Activated naive CD8-positive, alpha-beta T cell treated with anti-CD3 and anti-CD28 coated beads, Interleukin-2, amount 10 ng/mL, durations not matched to agents 7 days and 5 days (primary cell): Measurements from ENCODE around the gene CDH15. TPM values are rescaled to one million over a fixed set of nuclear protein-coding genes. Genes with fewer than 3 reads are reported as not detected.
"Not testable (repeated sequence)": the region's sequence is repeated elsewhere in the genome, so short reads cannot be mapped to it uniquely, and the experiment has no call there.

Experiments
- ATAC-seq: fragments of 150-1000 bp; cut with Tn5 transposase; one replicate; pipeline ENCODE4 v1.10.0; 2021; ENCODE audit warnings: low read depth, moderate library complexity
- POLR2A ChIA-PET: fragments of 350-600 bp; sonication (Branson Sonifier 250); formaldehyde crosslinking; loops from one replicate; lab custom pipeline; 2021; ENCODE audit warnings: antibody characterized with exemption; lab: Charles Lee
- DNase-seq: peaks from one replicate; pipeline ENCODE4 v3.0.0; 2021
- H3K27ac Mint-ChIP-seq: one replicate; pipeline ENCODE4 v1.8.0; 2022; ENCODE audit warnings: mild to moderate bottlenecking, mixed read lengths
- H3K27me3 Mint-ChIP-seq: one replicate; pipeline ENCODE4 v1.8.0; 2022; ENCODE audit warnings: mild to moderate bottlenecking, moderate library complexity, mixed read lengths
- H3K36me3 Mint-ChIP-seq: one replicate; pipeline ENCODE4 v1.8.0; 2021; ENCODE audit warnings: mild to moderate bottlenecking, mixed read lengths
- H3K4me1 Mint-ChIP-seq: one replicate; pipeline ENCODE4 v1.8.0; 2021; ENCODE audit warnings: mixed read lengths
- H3K4me3 Mint-ChIP-seq: one replicate; pipeline ENCODE4 v1.8.0; 2022; ENCODE audit warnings: mild to moderate bottlenecking, moderate library complexity, mixed read lengths
- H3K9me3 Mint-ChIP-seq: one replicate; pipeline ENCODE4 v1.8.0; 2021; ENCODE audit warnings: mixed read lengths
- total RNA-seq, 2 experiments: library from RNA; stranded (reverse); gene quantifications; one replicate each; pipeline ENCODE4 v1.2.3, GENCODE V29; 2021

Gene CDH15
- total RNA-seq, 2 experiments from 2014 or later: not detected

DNA sequence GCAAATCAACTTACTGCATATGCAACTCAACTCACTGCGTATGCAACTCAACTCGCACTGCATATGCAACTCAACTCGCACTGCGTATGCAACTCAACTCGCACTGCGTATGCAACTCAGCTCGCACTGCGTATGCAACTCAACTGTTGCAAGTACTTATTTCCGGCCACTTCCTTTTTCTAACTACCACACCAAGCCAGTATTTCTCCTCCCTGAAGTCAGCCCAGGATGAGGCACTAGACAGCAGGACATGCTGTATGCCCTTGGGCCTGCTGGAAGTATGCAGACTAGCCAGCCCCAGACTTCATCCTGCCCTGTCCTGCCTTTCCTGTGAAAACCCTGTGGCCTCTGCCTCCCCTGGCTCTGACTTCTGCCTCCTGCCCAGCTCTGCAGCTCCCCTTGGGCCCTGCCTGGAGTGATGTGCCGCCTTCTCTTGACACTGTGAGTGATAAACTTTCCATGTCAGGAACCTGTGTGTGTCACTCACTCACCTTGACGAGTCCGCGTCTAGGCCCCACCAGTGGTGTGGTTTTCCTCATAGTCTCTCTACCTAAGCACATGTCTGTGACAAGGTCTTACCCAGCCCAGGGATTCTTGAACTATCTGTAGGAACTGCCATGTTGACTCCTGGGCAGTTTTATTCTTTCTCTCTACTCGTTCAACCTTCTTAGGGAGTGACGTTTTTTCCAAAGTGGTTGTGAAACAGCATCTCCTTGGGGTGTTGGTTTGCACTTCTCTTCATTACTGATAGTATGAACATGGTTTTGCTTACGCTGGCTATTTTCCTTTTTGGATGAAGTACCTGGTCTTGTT, 62.3 kb downstream of the CDH15 start:
- no peak overlapping the region for H3K27ac Mint-ChIP-seq
- H3K4me1 Mint-ChIP-seq: no peaks in the 10 kb centered on the region
- POLR2A ChIA-PET: no interaction called here
- H3K27me3 Mint-ChIP-seq: no peaks in the 10 kb centered on the region
- no peak overlapping the region for H3K4me3 Mint-ChIP-seq
- peaks cover 5% of the 10 kb centered on the region for H3K9me3 Mint-ChIP-seq
- peaks cover 36% of the 10 kb centered on the region for H3K36me3 Mint-ChIP-seq
- ATAC-seq: no peak
- DNase-seq: no peak

DNA sequence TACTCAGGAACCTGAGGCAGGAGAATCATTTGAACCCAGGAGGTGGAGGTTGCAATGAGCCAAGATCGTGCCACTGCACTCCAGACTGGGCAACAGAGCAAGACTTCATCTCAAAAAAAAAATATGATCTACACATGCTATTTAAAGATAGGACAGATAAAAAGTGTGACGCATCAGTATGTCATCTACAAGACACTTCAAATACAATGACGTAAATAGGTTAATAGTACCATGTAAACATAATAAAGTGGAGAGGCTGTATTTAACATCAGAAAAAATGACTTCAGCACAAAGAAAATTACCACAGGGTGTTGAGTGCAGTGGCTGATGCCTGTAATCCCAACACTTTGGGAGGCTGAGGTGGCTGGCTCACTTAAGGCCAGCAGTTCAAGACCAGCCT, 66.2 kb downstream of the CDH15 start:
- no peak overlapping the region for H3K4me3 Mint-ChIP-seq
- no peaks in the 10 kb centered on the region for H3K27me3 Mint-ChIP-seq
- DNase-seq (no peak), ATAC-seq (no peak)
- peaks cover 7% of the 10 kb centered on the region for H3K4me1 Mint-ChIP-seq
- peaks cover 12% of the 10 kb centered on the region for H3K36me3 Mint-ChIP-seq
- H3K27ac Mint-ChIP-seq: no peak overlapping the region
- POLR2A ChIA-PET: no interaction called here
- H3K9me3 Mint-ChIP-seq: no peaks in the 10 kb centered on the region

DNA sequence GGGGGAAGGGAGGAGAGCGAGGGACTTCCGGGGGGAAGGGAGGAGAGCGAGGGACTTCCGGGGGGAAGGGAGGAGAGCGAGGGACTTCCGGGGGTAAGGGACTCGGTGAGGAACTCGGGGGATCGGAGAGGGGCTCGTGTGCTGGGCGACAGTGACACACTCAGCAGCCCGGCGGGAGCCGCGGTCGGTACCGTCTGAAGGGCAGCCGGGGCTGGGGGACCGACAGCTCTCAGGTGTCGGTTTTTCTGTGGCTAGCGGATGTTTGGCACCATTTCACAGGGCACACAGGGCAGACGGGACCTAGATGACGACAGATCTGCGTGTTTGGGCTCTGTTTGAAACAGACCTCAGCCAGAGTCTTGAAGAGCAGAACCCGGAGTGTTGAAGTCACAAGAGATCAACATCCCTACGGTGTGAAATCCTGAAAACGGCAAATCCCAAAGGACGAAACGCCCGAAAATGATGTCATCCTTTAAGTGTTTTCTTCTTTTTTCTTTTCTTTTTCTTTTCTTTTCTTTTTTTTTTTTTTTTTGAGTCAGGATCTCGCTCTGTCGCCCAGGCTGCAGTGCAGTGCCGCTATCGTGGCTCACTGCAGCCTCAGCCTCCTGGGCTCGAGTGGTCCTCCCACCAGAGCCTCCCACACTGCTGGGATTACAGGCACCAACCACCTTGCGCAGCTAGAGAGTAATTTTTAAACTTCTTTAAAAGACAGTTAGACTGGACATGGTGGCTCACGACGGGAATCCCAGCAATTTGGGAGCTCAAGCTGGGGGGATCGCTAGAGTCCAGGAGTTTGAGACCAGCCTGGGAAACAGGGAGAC, 69.8 kb downstream of the CDH15 start:
- POLR2A ChIA-PET: interaction anchor here (0.6 to 2.1 kb wide), 10 partner anchors 24 to 744 kb away, joined by 3 to 8 read pairs (median 5); partner anchors contain the start of genes SPG7 and ZNF778
- Mint-ChIP-seq H3K36me3 (peaks cover 1% of the 10 kb centered on the region), H3K27ac (peak overlapping the region; percentile 97), H3K4me1 (peaks cover 11% of the 10 kb centered on the region), H3K27me3 (no peaks in the 10 kb centered on the region), H3K4me3 (peak overlapping the region; percentile 96), H3K9me3 (no peaks in the 10 kb centered on the region)
- ATAC-seq: peak; percentile 78
- peak; percentile 83 for DNase-seq

DNA sequence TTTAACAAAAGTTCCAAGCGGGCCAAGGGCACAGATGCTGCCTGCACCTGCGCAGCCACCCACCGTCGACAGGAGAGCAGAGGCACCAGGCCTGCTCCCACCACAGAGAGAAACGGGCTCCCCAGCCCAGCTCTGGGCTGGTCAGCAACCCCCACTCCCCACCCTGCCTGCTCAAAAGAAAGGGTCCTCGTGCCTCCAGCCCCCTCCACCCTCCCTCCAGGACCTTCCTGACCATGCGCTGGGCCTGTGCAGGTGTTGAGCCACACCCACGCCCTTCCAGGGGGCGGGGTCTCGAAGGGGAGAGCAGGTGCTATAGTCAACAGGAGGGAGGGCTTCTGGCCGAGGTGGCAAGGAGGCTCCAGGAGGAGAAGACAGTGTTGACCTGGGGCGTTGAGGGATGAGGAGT, 71.2 kb downstream of the CDH15 start:
- Mint-ChIP-seq H3K4me3 (peak overlapping the region; percentile 22), H3K4me1 (peaks cover 11% of the 10 kb centered on the region), H3K27ac (no peak overlapping the region), H3K36me3 (peaks cover 1% of the 10 kb centered on the region), H3K9me3 (no peaks in the 10 kb centered on the region), H3K27me3 (no peaks in the 10 kb centered on the region)
- POLR2A ChIA-PET: no interaction called here
- ATAC-seq (no peak), DNase-seq (no peak)

DNA sequence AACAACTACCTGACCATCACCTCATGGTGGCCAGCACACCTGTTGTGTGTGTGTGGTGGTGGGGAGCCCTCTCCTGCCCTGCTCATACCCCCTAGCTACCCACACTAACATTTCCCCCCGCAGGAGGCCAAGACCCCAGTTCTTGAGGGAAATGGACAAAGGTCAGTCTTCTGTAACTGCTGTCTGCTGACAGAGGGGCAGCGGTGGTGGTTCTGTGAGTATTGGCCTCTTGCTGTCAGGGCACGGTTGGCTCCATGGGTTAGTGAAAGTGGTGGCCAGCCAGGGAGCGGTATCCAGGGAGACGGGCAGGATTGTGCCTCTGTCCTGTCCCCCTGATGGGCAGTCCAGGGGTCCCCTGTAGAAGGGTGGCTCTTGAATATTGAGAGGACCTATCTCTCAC, 72.1 kb downstream of the CDH15 start:
- no peak for DNase-seq
- peaks cover 1% of the 10 kb centered on the region for H3K36me3 Mint-ChIP-seq
- H3K4me3 Mint-ChIP-seq: no peak overlapping the region
- H3K4me1 Mint-ChIP-seq: peaks cover 12% of the 10 kb centered on the region
- no peaks in the 10 kb centered on the region for H3K9me3 Mint-ChIP-seq
- ATAC-seq: no peak
- peak overlapping the region; percentile 12 for H3K27ac Mint-ChIP-seq
- POLR2A ChIA-PET: no interaction called here
- H3K27me3 Mint-ChIP-seq: no peaks in the 10 kb centered on the region

DNA sequence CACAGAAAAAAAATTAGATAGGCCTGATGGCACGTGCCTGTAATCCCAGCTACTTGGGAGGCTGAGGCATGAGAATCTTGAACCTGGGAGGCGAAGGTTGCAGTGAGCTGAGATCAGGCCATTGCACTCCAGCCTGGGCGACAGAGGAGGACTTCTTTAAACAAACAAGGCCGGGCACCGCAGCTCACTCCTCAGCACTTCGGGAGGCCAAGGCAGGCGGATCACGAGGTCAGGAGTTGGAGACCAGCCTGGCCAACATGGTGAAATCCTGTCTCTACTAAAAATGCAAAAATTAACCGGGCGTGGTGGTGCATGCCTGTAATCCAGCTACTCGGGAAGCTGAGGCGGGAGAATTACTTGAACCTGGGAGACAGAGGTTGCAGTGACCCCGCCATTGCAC, 72.7 kb downstream of the CDH15 start:
- H3K36me3 Mint-ChIP-seq, DNase-seq, H3K9me3 Mint-ChIP-seq, ATAC-seq, H3K4me3 Mint-ChIP-seq, H3K27ac Mint-ChIP-seq, H3K27me3 Mint-ChIP-seq: not testable (repeated sequence)
- peaks cover 12% of the 10 kb centered on the region for H3K4me1 Mint-ChIP-seq
- POLR2A ChIA-PET: interaction anchor here (0.6 kb wide), 1 partner anchor 262 kb away, joined by 3 read pairs; no protein-coding TSS in a partner anchor

DNA sequence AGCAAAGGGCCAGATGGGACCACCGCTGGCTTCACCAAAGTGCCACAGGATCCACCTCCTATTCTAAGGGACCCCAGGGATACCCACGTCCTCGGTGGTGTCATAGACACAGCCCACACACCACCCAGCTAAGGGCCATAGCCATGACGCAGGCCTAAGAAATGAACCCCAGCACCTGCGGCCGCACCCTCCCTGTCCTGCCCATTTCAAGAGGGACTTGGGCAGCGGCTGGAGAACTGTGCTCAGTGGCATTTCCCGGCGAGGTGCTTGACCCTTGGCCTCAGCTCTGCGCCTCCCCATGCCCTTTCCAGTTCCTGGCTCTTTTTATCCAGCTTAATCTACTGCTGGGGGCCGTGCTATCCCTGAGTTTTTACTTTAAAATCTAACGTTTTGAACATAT, 73.2 kb downstream of the CDH15 start:
- Mint-ChIP-seq H3K36me3 (peaks cover 2% of the 10 kb centered on the region), H3K27me3 (no peaks in the 10 kb centered on the region), H3K27ac (no peak overlapping the region), H3K9me3 (peaks cover 1% of the 10 kb centered on the region), H3K4me1 (peaks cover 12% of the 10 kb centered on the region), H3K4me3 (no peak overlapping the region)
- POLR2A ChIA-PET: interaction anchor here (0.6 kb wide), 1 partner anchor 262 kb away, joined by 3 read pairs; no protein-coding TSS in a partner anchor
- no peak for DNase-seq
- ATAC-seq: no peak

Other genes with a start within 250 kb of the CDH15 start
- under 1 TPM; 0.08 to 0.26 TPM for gene CBFA2T3, start 194.5 kb upstream of the CDH15 start, total RNA-seq
- 10 to 100 TPM; 53.0 to 53.7 TPM for gene ACSF3, start 77.9 kb upstream of the CDH15 start, total RNA-seq
- under 1 TPM; 0.25 to 0.34 TPM for gene SLC22A31, start 28.8 kb downstream of the CDH15 start, total RNA-seq
- 10 to 100 TPM in 1 of 2 experiments, 1 to 10 TPM in 1; 9.0 to 10.4 TPM for gene ZNF778, start 46.0 kb downstream of the CDH15 start, total RNA-seq